MM.1S (cell line): ENCODE data around the gene EIF1AX.

Source experiments
- DNase-seq: peaks from one replicate; pipeline ENCODE4 v3.0.0-alpha.2; 2015
- H2AFZ ChIP-seq: fragments of 300-600 bp; sonication (generic); 2 replicates; pipeline ENCODE4 v1.6.0; 2016; ENCODE audit warnings: antibody characterized with exemption, low read length
- H3F3A ChIP-seq: fragments of 300-600 bp; sonication (generic); 2 replicates; pipeline ENCODE4 v1.6.1; 2016; ENCODE audit warnings: mild to moderate bottlenecking, antibody characterized with exemption, low read length, moderate library complexity, mixed read lengths; ENCODE audit not compliant: insufficient read depth
- H3K27ac ChIP-seq: fragments of 300-600 bp; sonication (generic); 2 replicates; pipeline ENCODE4 v1.5.1; 2016; ENCODE audit warnings: mild to moderate bottlenecking, low read length
- H3K27me3 ChIP-seq: fragments of 300-600 bp; sonication (generic); replicated peaks from 2 replicates; pipeline ENCODE4 v1.6.0; 2016; ENCODE audit warnings: low read length; ENCODE audit not compliant: insufficient read depth
- H3K36me3 ChIP-seq: fragments of 300-600 bp; sonication (generic); replicated peaks from 2 replicates; pipeline ENCODE4 v1.6.1; 2016; ENCODE audit warnings: mild to moderate bottlenecking, low read length, mixed read lengths; ENCODE audit not compliant: insufficient read depth
- H3K4me1 ChIP-seq: fragments of 300-600 bp; sonication (generic); 2 replicates; pipeline ENCODE4 v1.6.1; 2016; ENCODE audit warnings: low read length, mixed read lengths
- H3K4me2 ChIP-seq: fragments of 300-600 bp; sonication (generic); 2 replicates; pipeline ENCODE4 v1.6.0; 2016; ENCODE audit warnings: low read depth, low read length
- H3K4me3 ChIP-seq: fragments of 300-600 bp; sonication (generic); 2 replicates; pipeline ENCODE4 v1.5.1; 2016; ENCODE audit warnings: low read length, mixed read lengths
- H3K79me2 ChIP-seq: fragments of 300-600 bp; sonication (generic); 2 replicates; pipeline ENCODE4 v1.6.1; 2016; ENCODE audit warnings: mixed run types, low read length, mixed read lengths
- H3K9ac ChIP-seq: fragments of 300-600 bp; sonication (generic); 2 replicates; pipeline ENCODE4 v1.6.1; 2016; ENCODE audit warnings: low read length, mixed read lengths
- H3K9me2 ChIP-seq: fragments of 300-600 bp; sonication (generic); replicated peaks from 2 replicates; pipeline ENCODE4 v1.6.1; 2016; ENCODE audit warnings: mild to moderate bottlenecking, low read length, mixed read lengths; ENCODE audit not compliant: insufficient read depth
- H3K9me3 ChIP-seq: fragments of 300-600 bp; sonication (generic); replicated peaks from 2 replicates; pipeline ENCODE4 v1.6.1; 2016; ENCODE audit warnings: mild to moderate bottlenecking, low read length, mixed read lengths; ENCODE audit not compliant: insufficient read depth
- H4K20me1 ChIP-seq: fragments of 300-600 bp; sonication (generic); 2 replicates; pipeline ENCODE4 v1.6.1; 2016; ENCODE audit warnings: mild to moderate bottlenecking, low read length, moderate library complexity, mixed read lengths; ENCODE audit not compliant: insufficient read depth
- CTCF ChIP-seq: fragments of 300-600 bp; sonication (generic); IDR thresholded peaks from 2 replicates; pipeline ENCODE4 v1.5.1; 2016; ENCODE audit warnings: antibody characterized with exemption, low read length, mixed read lengths
- EZH2 ChIP-seq: fragments of 300-600 bp; sonication (generic); optimal IDR thresholded peaks from 2 replicates; pipeline ENCODE3; 2017; ENCODE audit warnings: low read depth, mild to moderate bottlenecking, antibody characterized with exemption, low read length, mixed read lengths
- EZH2phosphoT487 ChIP-seq: fragments of 300-600 bp; sonication (generic); IDR thresholded peaks from 2 replicates; pipeline ENCODE4 v1.6.1; 2018; ENCODE audit warnings: antibody characterized with exemption, low read length

The EIF1AX gene

DNA sequence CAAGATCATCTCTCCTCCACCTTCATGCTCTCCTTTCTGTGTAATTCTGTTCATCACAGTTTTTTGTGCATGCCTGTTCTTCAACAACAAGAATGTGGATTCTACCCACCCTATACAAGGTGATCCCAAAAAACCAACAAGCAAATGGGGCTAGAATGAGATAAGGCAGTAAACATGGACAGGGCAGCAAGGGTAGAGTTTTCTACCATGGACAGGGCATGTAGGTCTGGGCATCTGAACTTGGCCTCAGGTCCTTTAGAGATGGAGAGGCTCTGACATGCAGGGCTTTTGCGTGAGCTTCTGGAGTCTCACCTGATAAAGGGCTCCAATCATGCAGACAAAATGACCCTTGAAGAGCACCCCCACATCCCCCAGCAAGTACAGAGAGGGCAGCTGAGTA lies 61.4 kb downstream of the EIF1AX start:
- Histone ChIP-seq H4K20me1 (no peaks in the 10 kb centered on the region), H3K4me3 (no peak overlapping the region), H3K4me1 (no peaks in the 10 kb centered on the region), H3K79me2 (no peaks in the 10 kb centered on the region), H3K9me2 (no peaks in the 10 kb centered on the region), H3K9ac (no peak overlapping the region), H3K9me3 (no peaks in the 10 kb centered on the region), H2AFZ (no peak overlapping the region), H3F3A (no peaks in the 10 kb centered on the region), H3K4me2 (no peak overlapping the region), H3K27ac (no peak overlapping the region), H3K36me3 (no peaks in the 10 kb centered on the region), H3K27me3 (no peaks in the 10 kb centered on the region)
- TF ChIP-seq CTCF: no peak
- no peak for TF ChIP-seq EZH2phosphoT487
- no peak for TF ChIP-seq EZH2
- DNase-seq: no peak
